Endodermal cell (in vitro differentiated cells): ENCODE results near the gene HOPX. TPM values are rescaled to one million over a fixed set of nuclear protein-coding genes. Genes with fewer than 3 reads are reported as not detected.

Experiments
- DNase-seq: peaks from one replicate; pipeline ENCODE4 v3.0.0-alpha.2; 2017
- H3K27ac ChIP-seq: 2 replicates; pipeline ENCODE4 v1.5.1; 2013; ENCODE audit warnings: mild to moderate bottlenecking, low read depth, low read length, moderate library complexity
- H3K27me3 ChIP-seq: 2 replicates; pipeline ENCODE4 v1.6.1; 2013; ENCODE audit warnings: mild to moderate bottlenecking, low read length, moderate library complexity; ENCODE audit not compliant: insufficient read depth, control insufficient read depth, poor library complexity, severe bottlenecking
- H3K36me3 ChIP-seq: 2 replicates; pipeline ENCODE4 v1.7.0; 2013; ENCODE audit warnings: mild to moderate bottlenecking, low read length, moderate library complexity; ENCODE audit not compliant: control insufficient read depth, insufficient read depth
- H3K4me1 ChIP-seq: one replicate; pipeline ENCODE4 v1.7.0; 2013; ENCODE audit warnings: low read length; ENCODE audit not compliant: control insufficient read depth, insufficient read depth
- H3K4me3 ChIP-seq: 2 replicates; pipeline ENCODE4 v1.5.1; 2013; ENCODE audit warnings: mild to moderate bottlenecking, low read length, moderate library complexity
- H3K9ac ChIP-seq: 2 replicates; pipeline ENCODE4 v1.6.1; 2013; ENCODE audit warnings: mild to moderate bottlenecking, low read length, moderate library complexity; ENCODE audit not compliant: poor library complexity, severe bottlenecking; ENCODE audit errors: extremely low read depth
- H3K9me3 ChIP-seq: 2 replicates; pipeline ENCODE4 v1.6.1; 2013; ENCODE audit warnings: mild to moderate bottlenecking, low read length, moderate library complexity; ENCODE audit not compliant: control insufficient read depth
- H3K27ac Mint-ChIP-seq: 2 replicates; pipeline ENCODE4 v1.8.0; 2020; ENCODE audit warnings: mixed read lengths
- H3K27me3 Mint-ChIP-seq: 2 replicates; pipeline ENCODE4 v1.8.0; 2021; ENCODE audit warnings: mild to moderate bottlenecking, mixed read lengths; ENCODE audit not compliant: insufficient read depth
- H3K36me3 Mint-ChIP-seq: 2 replicates; pipeline ENCODE4 v1.8.0; 2020; ENCODE audit warnings: low read depth, mixed read lengths
- H3K4me1 Mint-ChIP-seq: 2 replicates; pipeline ENCODE4 v1.8.0; 2020; ENCODE audit warnings: mixed read lengths
- H3K4me3 Mint-ChIP-seq: 2 replicates; pipeline ENCODE4 v1.8.0; 2020; ENCODE audit warnings: mild to moderate bottlenecking, moderate library complexity, mixed read lengths
- H3K9me3 Mint-ChIP-seq: 2 replicates; pipeline ENCODE4 v1.8.0; 2020; ENCODE audit warnings: mild to moderate bottlenecking, mixed read lengths
- CTCF ChIP-seq: fragments of 200-600 bp; sonication (generic); conservative IDR thresholded peaks from 2 replicates; pipeline ENCODE4 v1.5.0; 2021; ENCODE audit warnings: antibody characterized with exemption, mild to moderate bottlenecking
- WGBS, 2 experiments: methylation state at CpG; one replicate each; pipeline versions ENCODE4 v1.1.5 to v1.1.7; 2013; ENCODE audit warnings: missing lambda C conversion rate in 2 of 2, mixed read lengths in 1 of 2; ENCODE audit not compliant: insufficient coverage in 1 of 2, insufficient read length in 1 of 2; 5-methylcytosine and 5-hydroxymethylcytosine counted together
- total RNA-seq, 2 donors: library from RNA; stranded (reverse); fragmentation: NEBNext Ultra II Directional in 1 of 2; extraction: Animal tissue kit (Norgen Biotek cat#: 25700) in 1 of 2; gene quantifications; 2 replicates in 1 of 2; 3 replicates in 1 of 2; pipeline ENCODE4 v1.2.1, GENCODE V29; 2021

Gene HOPX
- total RNA-seq, 2 donors from 2014 or later, result not detected

GRCh38 chr4:56630876-56631666 lies 50.0 kb downstream of the HOPX start:
- peaks cover 21% of the 10 kb centered on the region for H3K9me3 Mint-ChIP-seq
- Histone ChIP-seq H3K4me1 (no peaks in the 10 kb centered on the region), H3K9me3 (peaks cover 11% of the 10 kb centered on the region), H3K36me3 (no peaks in the 10 kb centered on the region), H3K27me3 (no peaks in the 10 kb centered on the region), H3K4me3 (no peak overlapping the region), H3K27ac (no peak overlapping the region), H3K9ac (no peak overlapping the region)
- H3K36me3 Mint-ChIP-seq, result no peaks in the 10 kb centered on the region
- peaks cover 16% of the 10 kb centered on the region for H3K27me3 Mint-ChIP-seq
- H3K4me1 Mint-ChIP-seq, result no peaks in the 10 kb centered on the region
- no peak for TF ChIP-seq CTCF
- H3K27ac Mint-ChIP-seq, result no peak overlapping the region
- WGBS, 2 experiments, result 85 to 97% methylated on average over 3 to 5 of the region's 5 CpGs
- DNase-seq, result no peak
- H3K4me3 Mint-ChIP-seq, result no peak overlapping the region

DNA sequence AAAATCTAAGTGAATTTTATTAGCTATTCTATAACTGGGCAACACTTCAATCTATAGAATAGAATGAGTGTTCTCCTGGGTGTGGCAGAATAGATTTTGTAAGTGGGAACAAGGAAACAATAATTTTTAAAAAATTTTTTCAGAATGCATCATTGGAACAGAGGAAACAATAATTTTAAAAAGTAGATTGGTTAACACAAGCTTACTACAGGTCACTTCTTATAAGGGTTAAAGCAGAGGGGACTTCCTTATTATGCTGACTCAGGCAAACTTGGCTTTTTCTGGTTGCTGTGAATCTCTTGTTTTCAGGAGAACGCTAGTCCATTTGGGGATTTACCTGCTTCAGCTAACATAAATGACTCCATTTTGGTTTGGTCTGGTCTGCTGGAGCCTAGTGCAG lies 52.5 kb downstream of the HOPX start:
- Histone ChIP-seq H3K9ac (no peak overlapping the region), H3K4me1 (no peaks in the 10 kb centered on the region), H3K4me3 (no peak overlapping the region), H3K36me3 (no peaks in the 10 kb centered on the region), H3K9me3 (peaks cover 26% of the 10 kb centered on the region), H3K27ac (no peak overlapping the region), H3K27me3 (no peaks in the 10 kb centered on the region)
- no peak for DNase-seq
- Mint-ChIP-seq H3K36me3 (peaks cover 3% of the 10 kb centered on the region), H3K9me3 (peaks cover 41% of the 10 kb centered on the region), H3K4me3 (no peak overlapping the region), H3K27me3 (peaks cover 12% of the 10 kb centered on the region), H3K27ac (no peak overlapping the region), H3K4me1 (no peaks in the 10 kb centered on the region)
- 84 to 100% methylated on average over 1 of the region's 1 CpG for WGBS, 2 experiments
- no peak for TF ChIP-seq CTCF

- Histone ChIP-seq H3K9me3 (peaks cover 28% of the 10 kb centered on the region), H3K9ac (no peak overlapping the region), H3K4me3 (no peak overlapping the region), H3K27ac (no peak overlapping the region), H3K27me3 (no peaks in the 10 kb centered on the region), H3K36me3 (no peaks in the 10 kb centered on the region), H3K4me1 (no peaks in the 10 kb centered on the region)
- Mint-ChIP-seq H3K27me3 (peaks cover 12% of the 10 kb centered on the region), H3K9me3 (peaks cover 47% of the 10 kb centered on the region), H3K4me3 (no peak overlapping the region), H3K36me3 (peaks cover 3% of the 10 kb centered on the region), H3K27ac (no peak overlapping the region), H3K4me1 (no peaks in the 10 kb centered on the region)
- WGBS, 2 experiments, result 79 to 88% methylated on average over 2 of the region's 2 CpGs
- DNase-seq, result no peak
- no peak for TF ChIP-seq CTCF
These were observed 53.1 kb downstream of the HOPX start for GRCh38 chr4:56627985-56628384.
